Measurements from ENCODE around the gene DCST2. TPM values are rescaled to one million over a fixed set of nuclear protein-coding genes. Genes with fewer than 3 reads are reported as not detected.

DCST2 gene
- total RNA-seq, 2 donors from 2014 or later, result 0.33 to 1.8 TPM

DNA sequence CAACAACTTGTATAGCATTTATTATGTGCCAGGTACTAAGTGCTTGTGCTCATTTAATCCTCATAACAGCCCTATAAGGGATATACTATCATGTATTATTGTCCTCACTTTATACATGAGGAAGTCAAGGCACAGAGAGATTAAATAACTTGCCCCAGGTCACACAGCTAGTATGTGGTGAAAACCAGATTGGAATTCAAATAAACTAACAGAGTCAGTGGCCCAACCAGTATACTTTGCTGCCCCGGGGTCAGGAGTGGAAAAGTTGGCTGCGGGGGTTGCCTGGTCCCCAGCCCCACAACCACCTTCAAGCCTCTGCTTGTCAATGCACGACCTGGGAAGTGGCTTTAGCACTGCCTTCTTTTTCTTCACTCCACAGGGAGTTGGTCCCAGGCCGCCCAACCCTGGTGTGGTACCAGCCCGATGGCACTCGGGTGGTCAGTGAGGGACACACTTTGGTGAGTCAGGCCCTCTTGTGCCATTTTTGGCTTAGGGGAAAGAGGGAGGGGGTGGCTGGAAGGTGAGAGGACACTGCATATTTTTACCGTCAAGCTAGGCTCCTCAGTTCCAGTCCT lies 20.0 kb upstream of the DCST2 start:
- no peak overlapping the region for H3K4me3 ChIP-seq
- no peak for TF ChIP-seq POLR2A (IDR thresholded peaks at IDR 0.05)
- TF ChIP-seq, protein P1, sequence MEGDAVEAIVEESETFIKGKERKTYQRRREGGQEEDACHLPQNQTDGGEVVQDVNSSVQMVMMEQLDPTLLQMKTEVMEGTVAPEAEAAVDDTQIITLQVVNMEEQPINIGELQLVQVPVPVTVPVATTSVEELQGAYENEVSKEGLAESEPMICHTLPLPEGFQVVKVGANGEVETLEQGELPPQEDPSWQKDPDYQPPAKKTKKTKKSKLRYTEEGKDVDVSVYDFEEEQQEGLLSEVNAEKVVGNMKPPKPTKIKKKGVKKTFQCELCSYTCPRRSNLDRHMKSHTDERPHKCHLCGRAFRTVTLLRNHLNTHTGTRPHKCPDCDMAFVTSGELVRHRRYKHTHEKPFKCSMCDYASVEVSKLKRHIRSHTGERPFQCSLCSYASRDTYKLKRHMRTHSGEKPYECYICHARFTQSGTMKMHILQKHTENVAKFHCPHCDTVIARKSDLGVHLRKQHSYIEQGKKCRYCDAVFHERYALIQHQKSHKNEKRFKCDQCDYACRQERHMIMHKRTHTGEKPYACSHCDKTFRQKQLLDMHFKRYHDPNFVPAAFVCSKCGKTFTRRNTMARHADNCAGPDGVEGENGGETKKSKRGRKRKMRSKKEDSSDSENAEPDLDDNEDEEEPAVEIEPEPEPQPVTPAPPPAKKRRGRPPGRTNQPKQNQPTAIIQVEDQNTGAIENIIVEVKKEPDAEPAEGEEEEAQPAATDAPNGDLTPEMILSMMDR (IDR thresholded peaks at IDR 0.05), result no peak
- intact Hi-C loops (cut with DNase I), result no loop called here
- ATAC-seq (no peak), DNase-seq (no peak)
- no peaks in the 10 kb centered on the region for H3K27me3 ChIP-seq
- H3K9me3 ChIP-seq, result no peaks in the 10 kb centered on the region
- no peak overlapping the region for H3K27ac ChIP-seq
- 80 to 82% methylated on average over 3 to 7 of the region's 7 CpGs for WGBS, 2 donors
- H3K4me1 ChIP-seq, result peaks cover 31% of the 10 kb centered on the region
- no peaks in the 10 kb centered on the region for H3K36me3 ChIP-seq (replicated peaks in 1 of 2; ENCODE audit: insufficient read depth in 1 of 2, low read depth in 2 of 2)

DNA sequence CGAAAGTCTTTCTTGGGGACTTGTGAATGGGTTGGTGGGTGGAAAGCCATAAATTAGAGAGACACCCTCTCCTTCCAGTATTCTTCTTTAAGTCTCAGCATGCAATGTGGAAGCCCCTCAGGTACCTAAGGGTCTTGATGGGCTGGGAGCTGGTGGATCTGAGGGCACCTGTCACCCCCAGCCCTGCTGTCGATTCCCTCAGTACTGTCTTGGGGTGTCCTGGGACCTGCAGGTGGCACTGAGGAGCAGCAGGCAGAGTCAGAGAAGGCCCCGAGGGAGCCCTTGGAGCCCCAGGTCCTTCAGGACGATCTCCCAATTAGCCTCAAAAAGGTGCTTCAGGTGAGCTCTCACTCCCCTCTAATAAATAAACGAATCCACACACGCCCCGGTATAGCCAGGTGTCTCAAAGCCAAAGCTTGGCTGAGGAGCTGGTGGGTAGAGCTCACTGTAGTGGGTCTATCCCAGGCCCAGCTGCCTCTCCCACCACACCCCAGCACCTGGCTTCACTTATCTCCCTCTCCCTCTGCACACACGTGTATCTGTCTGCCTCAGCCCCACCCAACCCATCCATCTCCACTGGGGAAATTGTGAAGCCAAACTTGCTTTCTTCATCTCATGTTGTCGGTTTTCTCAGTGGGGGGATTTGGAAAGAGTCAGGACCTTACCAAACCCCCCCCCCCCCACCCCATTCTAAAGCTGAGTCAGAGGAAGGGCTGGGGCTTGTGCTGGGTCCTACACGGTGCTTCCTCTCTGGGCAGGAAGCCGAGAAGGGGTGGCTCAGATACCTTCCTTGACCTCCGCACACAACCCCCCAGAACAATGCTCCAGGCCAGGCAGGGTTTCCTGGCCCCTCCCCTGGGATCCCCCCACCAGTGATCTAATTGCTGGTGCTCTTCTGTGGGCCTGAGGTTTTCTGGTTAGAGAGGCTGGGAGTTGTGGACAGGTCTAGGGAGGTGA lies 19.1 kb upstream of the DCST2 start:
- Histone ChIP-seq H3K4me1 (peaks cover 31% of the 10 kb centered on the region), H3K27me3 (no peaks in the 10 kb centered on the region), H3K9me3 (no peaks in the 10 kb centered on the region), H3K36me3 (replicated peaks in 1 of 2; ENCODE audit: insufficient read depth in 1 of 2, low read depth in 2 of 2) (no peaks in the 10 kb centered on the region), H3K27ac (peak overlapping the region in 3 of 4 donors; percentile 31 to 93 (median 84)), H3K4me3 (no peak overlapping the region)
- TF ChIP-seq, protein P1 (IDR thresholded peaks at IDR 0.05), result peak in 4 of 7 experiments; percentile 14 to 23 (median 18)
- no peak for TF ChIP-seq POLR2A (IDR thresholded peaks at IDR 0.05)
- intact Hi-C loops (cut with DNase I), result no loop called here
- WGBS, 2 donors, result 44 to 65% methylated on average over 9 to 12 of the region's 12 CpGs
- DNase-seq, result peak in 2 of 4 donors; percentile 31 to 39
- no peak for ATAC-seq

DNA sequence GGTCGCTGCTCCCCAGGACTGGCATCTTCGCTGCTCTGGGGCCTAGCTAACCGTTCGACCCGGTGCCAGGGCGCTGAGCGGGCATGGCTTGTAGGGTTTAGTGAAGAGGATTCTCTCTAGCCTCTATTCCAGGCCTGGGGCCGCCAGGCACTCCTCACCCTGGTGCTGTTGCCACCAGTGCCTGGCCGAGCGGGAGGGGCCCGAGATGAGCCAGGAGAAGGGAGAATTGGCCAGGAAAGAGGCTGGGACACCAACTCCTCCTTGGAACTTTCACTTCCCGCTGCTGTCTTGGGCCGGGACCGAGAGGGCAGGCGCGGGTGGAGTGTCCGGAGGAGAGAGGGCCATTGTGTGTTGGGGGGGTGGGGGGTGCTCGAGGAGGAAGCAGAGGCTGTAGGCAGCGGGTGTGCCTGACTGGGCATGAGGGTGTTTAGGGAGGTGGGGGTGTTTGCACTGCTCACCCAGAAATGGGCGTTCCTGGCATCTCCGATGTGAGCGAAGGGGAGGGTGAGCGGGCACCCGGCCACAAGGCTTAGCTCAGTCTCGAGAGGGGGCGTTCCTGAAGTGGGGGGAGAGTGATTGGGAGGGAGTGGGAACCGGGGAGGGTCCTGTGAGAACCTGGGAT lies 18.3 kb upstream of the DCST2 start:
- Histone ChIP-seq H3K36me3 (replicated peaks in 1 of 2; ENCODE audit: insufficient read depth in 1 of 2, low read depth in 2 of 2) (no peaks in the 10 kb centered on the region), H3K4me1 (peaks cover 31% of the 10 kb centered on the region)
- intact Hi-C loops (cut with DNase I), result no loop called here

DNA sequence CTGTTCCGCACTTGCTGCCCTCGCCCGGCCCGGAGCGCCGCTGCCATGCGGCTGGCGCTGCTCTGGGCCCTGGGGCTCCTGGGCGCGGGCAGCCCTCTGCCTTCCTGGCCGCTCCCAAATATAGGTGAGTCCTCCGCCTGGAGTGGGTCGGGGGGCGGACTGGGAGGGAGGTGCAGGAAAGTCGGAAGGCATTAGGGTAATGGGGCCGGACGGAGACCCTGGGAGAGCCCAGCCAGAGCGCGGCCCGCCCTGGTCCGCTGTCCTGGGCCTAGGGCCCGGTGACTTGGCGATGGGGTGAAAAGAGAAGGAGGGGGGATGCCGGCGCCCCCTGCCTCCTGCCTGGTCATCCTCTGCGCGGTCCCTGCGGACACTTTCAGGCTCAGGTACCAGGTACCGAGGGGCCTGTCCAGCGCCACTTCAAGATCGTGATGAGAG lies 17.8 kb upstream of the DCST2 start:
- TF ChIP-seq, protein P1 (IDR thresholded peaks at IDR 0.05), result no peak
- TF ChIP-seq POLR2A (IDR thresholded peaks at IDR 0.05), result peak; percentile 34 to 61 (median 50)
- ATAC-seq, result peak; percentile 7
- Histone ChIP-seq H3K36me3 (replicated peaks in 1 of 2; ENCODE audit: insufficient read depth in 1 of 2, low read depth in 2 of 2) (no peaks in the 10 kb centered on the region), H3K27ac (peak overlapping the region; percentile 74 to 93 (median 86)), H3K4me3 (peak overlapping the region; percentile 32 to 47), H3K9me3 (no peaks in the 10 kb centered on the region), H3K4me1 (peaks cover 31% of the 10 kb centered on the region), H3K27me3 (no peaks in the 10 kb centered on the region)
- intact Hi-C loops (cut with DNase I), result no loop called here
- no peak for DNase-seq
- 0 to 2% methylated on average over 9 to 26 of the region's 31 CpGs for WGBS, 2 donors

More for the DNA sequence above, 18.3 kb upstream of the DCST2 start:
- peak; percentile 9 for ATAC-seq
- peak overlapping the region; percentile 32 to 47 for H3K4me3 ChIP-seq
- peak overlapping the region in 3 of 4 donors; percentile 84 to 93 (median 89) for H3K27ac ChIP-seq
- no peaks in the 10 kb centered on the region for H3K27me3 ChIP-seq
- no peak for TF ChIP-seq POLR2A (IDR thresholded peaks at IDR 0.05)
- TF ChIP-seq, protein P1 (IDR thresholded peaks at IDR 0.05), result no peak
- no peaks in the 10 kb centered on the region for H3K9me3 ChIP-seq
- DNase-seq, result peak; percentile 46 to 67 (median 63)
- 1 to 2% methylated on average over 23 to 27 of the region's 27 CpGs for WGBS, 2 donors

Data from body of pancreas (tissue), 4 donors.